Activated T-cell treated with anti-CD3 and anti-CD28 coated beads, Interleukin-2, amount 50 U/mL, for 4 hours (primary cell): ENCODE results near the gene PATJ. TPM values are rescaled to one million over a fixed set of nuclear protein-coding genes. Genes with fewer than 3 reads are reported as not detected.
"Not testable (repeated sequence)": the region's sequence is repeated elsewhere in the genome, so short reads cannot be mapped to it uniquely, and the experiment has no call there.

ENCODE experiments used
- ATAC-seq, 2 donors: fragments of 200-7000 bp; cut with Tn5 transposase; one replicate each; pipeline ENCODE4 v1.10.0; 2021
- DNase-seq: peaks from one replicate; pipeline ENCODE4 v3.0.0-alpha.2; 2020
- H3K27me3 Mint-ChIP-seq: one replicate; pipeline ENCODE4 v1.8.0; 2021; ENCODE audit warnings: low read depth, mixed read lengths
- H3K36me3 Mint-ChIP-seq: one replicate; pipeline ENCODE4 v1.8.0; 2022; ENCODE audit warnings: mixed read lengths; ENCODE audit not compliant: insufficient read depth
- H3K4me1 Mint-ChIP-seq: one replicate; pipeline ENCODE4 v1.8.0; 2021; ENCODE audit warnings: low read depth, mixed read lengths
- H3K4me3 Mint-ChIP-seq: one replicate; pipeline ENCODE4 v1.8.0; 2021; ENCODE audit warnings: mild to moderate bottlenecking, moderate library complexity, mixed read lengths
- H3K9me3 Mint-ChIP-seq: one replicate; pipeline ENCODE4 v1.8.0; 2021; ENCODE audit warnings: mixed read lengths
- total RNA-seq, 3 donors: library from RNA; stranded (reverse); gene quantifications; one replicate each; pipeline ENCODE4 v1.2.1, GENCODE V29; 2021

PATJ gene
- total RNA-seq, 3 donors from 2014 or later, result 3.4 to 4.1 (median 3.9) TPM

- H3K27me3 Mint-ChIP-seq, result no peaks in the 10 kb centered on the region
- H3K36me3 Mint-ChIP-seq, result peaks cover 33% of the 10 kb centered on the region
- H3K4me3 Mint-ChIP-seq, result no peak overlapping the region
- ATAC-seq (no peak), DNase-seq (no peak)
- H3K9me3 Mint-ChIP-seq, result no peaks in the 10 kb centered on the region
- no peaks in the 10 kb centered on the region for H3K4me1 Mint-ChIP-seq
Measured at GRCh38 chr1:61872206-61872605, 129.9 kb downstream of the PATJ start.

- H3K27me3 Mint-ChIP-seq, result no peaks in the 10 kb centered on the region
- no peak for ATAC-seq
Measured at GRCh38 chr1:61873581-61873980, 131.3 kb downstream of the PATJ start.

GRCh38 chr1:61873994-61874393, 131.7 kb downstream of the PATJ start:
- Mint-ChIP-seq H3K4me1 (no peaks in the 10 kb centered on the region), H3K4me3 (no peak overlapping the region), H3K9me3 (no peaks in the 10 kb centered on the region), H3K36me3 (peaks cover 35% of the 10 kb centered on the region), H3K27me3 (no peaks in the 10 kb centered on the region)
- no peak for ATAC-seq
- no peak for DNase-seq

More at GRCh38 chr1:61873581-61873980, 131.3 kb downstream of the PATJ start:
- no peak for DNase-seq
- H3K36me3 Mint-ChIP-seq, result peaks cover 37% of the 10 kb centered on the region
- no peak overlapping the region for H3K4me3 Mint-ChIP-seq
- no peaks in the 10 kb centered on the region for H3K4me1 Mint-ChIP-seq
- H3K9me3 Mint-ChIP-seq, result no peaks in the 10 kb centered on the region

GRCh38 chr1:61875198-61875597, 132.9 kb downstream of the PATJ start:
- no peak for ATAC-seq
- no peaks in the 10 kb centered on the region for H3K27me3 Mint-ChIP-seq
- DNase-seq, result no peak
- H3K36me3 Mint-ChIP-seq, result peaks cover 37% of the 10 kb centered on the region
- H3K4me1 Mint-ChIP-seq, result no peaks in the 10 kb centered on the region
- no peaks in the 10 kb centered on the region for H3K9me3 Mint-ChIP-seq
- no peak overlapping the region for H3K4me3 Mint-ChIP-seq

DNA sequence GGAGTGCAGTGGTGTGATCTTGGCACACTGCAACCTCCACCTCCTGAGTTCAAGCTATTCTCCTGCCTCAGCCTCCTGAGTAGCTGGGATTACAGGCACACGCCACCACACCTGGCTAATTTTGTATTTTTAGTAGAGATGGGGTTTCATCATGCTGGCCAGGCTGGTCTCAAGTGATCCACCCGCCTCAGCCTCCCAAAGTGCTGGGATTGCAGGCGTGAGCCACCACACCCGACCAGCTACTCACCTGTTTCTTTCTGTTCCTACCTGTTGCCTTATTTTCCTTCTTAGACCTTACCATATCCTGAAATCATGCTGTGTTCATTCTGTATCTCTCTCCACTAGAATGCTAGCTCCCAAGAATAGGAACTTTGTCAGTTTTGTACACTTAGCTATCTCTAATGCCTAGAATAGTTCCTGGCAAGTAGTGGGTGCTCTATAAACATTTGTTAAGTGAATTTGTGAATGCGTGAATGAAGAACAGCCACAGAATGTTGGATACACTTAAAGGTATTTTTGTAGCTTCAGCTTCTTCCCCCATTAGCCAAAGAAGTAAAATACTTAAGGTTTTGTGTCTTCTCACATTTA, 137.7 kb downstream of the PATJ start:
- not testable (repeated sequence) for H3K4me3 Mint-ChIP-seq, H3K4me1 Mint-ChIP-seq, H3K27me3 Mint-ChIP-seq, H3K9me3 Mint-ChIP-seq, DNase-seq, ATAC-seq
- H3K36me3 Mint-ChIP-seq, result peaks cover 43% of the 10 kb centered on the region

DNA sequence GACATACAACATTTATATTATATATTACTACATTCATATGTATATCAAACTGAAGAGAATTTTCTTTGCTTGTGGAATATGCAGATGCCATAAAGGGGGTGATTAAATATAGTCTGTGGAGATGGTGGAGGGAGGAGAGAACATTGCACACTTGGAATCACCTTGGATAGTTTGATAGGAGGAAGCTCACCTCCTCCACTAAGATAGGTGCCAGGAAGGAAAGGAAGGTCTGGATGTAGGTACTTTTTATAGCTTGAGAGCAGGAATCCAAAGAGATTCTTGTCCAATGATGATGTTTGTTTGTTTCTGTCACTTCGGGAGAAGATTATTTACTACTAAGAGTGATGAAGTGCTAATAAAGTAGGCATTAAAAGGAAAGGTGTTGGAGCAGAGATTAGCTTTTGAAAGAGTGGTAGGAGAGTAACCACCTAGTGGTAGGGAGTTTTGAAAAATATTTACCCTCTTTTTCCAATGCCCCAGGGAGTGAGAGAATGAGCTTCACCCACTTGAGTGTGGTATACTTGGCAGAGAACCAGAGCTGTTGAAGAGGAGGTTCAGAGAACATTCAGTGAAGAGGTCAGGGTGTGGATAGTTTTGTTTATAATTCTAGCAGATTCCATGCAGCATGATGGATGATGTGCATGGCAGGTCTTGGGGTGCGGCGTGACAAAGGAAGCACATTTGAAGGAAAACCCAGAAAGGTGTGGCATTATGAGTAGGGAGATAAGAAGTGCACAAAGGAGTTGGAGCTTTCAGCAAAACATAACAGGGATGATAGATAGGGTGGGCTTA, 145.0 kb downstream of the PATJ start:
- ATAC-seq (no peak), DNase-seq (no peak)
- Mint-ChIP-seq H3K9me3 (peaks cover 6% of the 10 kb centered on the region), H3K27me3 (no peaks in the 10 kb centered on the region), H3K4me3 (no peak overlapping the region), H3K36me3 (peaks cover 42% of the 10 kb centered on the region), H3K4me1 (no peaks in the 10 kb centered on the region)

GRCh38 chr1:61887931-61888564, 145.8 kb downstream of the PATJ start:
- Mint-ChIP-seq H3K4me3 (no peak overlapping the region), H3K9me3 (peaks cover 6% of the 10 kb centered on the region), H3K36me3 (peaks cover 40% of the 10 kb centered on the region), H3K4me1 (no peaks in the 10 kb centered on the region), H3K27me3 (no peaks in the 10 kb centered on the region)
- ATAC-seq (no peak), DNase-seq (no peak)

DNA sequence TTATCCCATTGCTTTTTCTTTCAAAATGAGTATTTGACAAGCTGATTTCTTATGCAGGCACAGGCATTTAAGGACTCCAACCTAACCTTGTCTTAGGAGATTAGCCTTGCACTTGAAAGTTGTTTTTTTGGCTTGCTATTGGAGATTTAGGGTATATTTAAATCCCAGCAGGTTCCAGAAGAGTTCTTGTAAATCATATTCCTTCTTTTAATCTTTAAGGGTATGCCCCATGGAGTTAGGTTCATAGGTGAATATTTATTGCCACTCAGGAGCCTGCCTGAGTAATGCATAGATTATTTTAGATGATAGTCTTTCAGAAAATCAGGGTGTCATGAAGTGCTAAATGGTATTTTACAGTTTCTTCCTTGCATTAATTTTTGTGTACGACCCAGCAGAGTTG, 146.5 kb downstream of the PATJ start:
- Mint-ChIP-seq H3K4me3 (no peak overlapping the region), H3K9me3 (peaks cover 6% of the 10 kb centered on the region), H3K27me3 (no peaks in the 10 kb centered on the region), H3K4me1 (no peaks in the 10 kb centered on the region), H3K36me3 (peaks cover 43% of the 10 kb centered on the region)
- DNase-seq (no peak), ATAC-seq (no peak)

GRCh38 chr1:61890435-61890834, 148.2 kb downstream of the PATJ start:
- DNase-seq, ATAC-seq, H3K9me3 Mint-ChIP-seq, H3K4me1 Mint-ChIP-seq, H3K27me3 Mint-ChIP-seq, H3K4me3 Mint-ChIP-seq: not testable (repeated sequence)
- peaks cover 47% of the 10 kb centered on the region for H3K36me3 Mint-ChIP-seq

GRCh38 chr1:61892977-61893376, 150.7 kb downstream of the PATJ start:
- Mint-ChIP-seq H3K36me3 (peaks cover 34% of the 10 kb centered on the region), H3K27me3 (no peaks in the 10 kb centered on the region), H3K4me3 (no peak overlapping the region), H3K9me3 (peaks cover 4% of the 10 kb centered on the region), H3K4me1 (no peaks in the 10 kb centered on the region)
- ATAC-seq, result no peak
- DNase-seq, result no peak

DNA sequence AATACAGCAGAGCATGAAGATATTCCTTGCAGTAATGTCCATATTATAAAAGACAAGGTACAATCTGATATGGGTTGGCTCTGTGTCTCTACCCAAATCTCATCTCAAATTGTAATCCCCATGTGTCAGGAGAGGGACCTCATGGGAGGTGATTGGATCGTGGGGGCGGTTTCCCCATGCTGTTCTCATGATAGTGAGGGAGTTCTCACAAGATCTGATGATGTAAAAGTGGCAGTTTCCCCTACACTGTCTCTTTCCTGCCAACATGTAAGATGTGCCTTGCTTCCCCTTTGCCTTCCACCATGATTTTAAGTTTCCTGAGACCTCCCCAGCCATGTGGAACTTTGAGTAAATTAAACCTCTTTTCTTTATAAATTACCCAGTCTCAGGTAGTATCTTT, 152.0 kb downstream of the PATJ start:
- not testable (repeated sequence) for H3K27me3 Mint-ChIP-seq, H3K9me3 Mint-ChIP-seq, H3K4me3 Mint-ChIP-seq, DNase-seq, ATAC-seq, H3K4me1 Mint-ChIP-seq
- peaks cover 36% of the 10 kb centered on the region for H3K36me3 Mint-ChIP-seq

DNA sequence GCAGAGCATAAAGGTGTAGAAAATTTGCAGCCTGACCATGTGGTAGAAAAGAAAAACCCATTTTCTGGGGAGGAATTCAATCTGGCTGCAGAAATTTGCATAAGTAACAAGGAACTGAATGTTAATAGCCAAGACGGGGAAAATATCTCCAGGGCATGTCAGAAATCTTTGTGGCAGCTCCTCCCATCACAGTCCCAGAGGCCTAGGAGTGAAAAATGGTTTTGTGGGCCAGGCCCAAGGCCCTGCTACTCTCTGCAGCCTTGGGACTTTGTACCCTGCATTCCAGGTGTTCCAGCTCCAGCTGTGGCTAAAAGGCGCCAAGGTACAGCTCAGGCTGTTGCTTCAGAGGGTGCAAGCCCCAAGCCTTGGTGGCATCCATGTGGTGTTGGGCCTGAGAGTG, 152.9 kb downstream of the PATJ start:
- Mint-ChIP-seq H3K36me3 (peaks cover 38% of the 10 kb centered on the region), H3K4me1 (no peaks in the 10 kb centered on the region), H3K9me3 (peaks cover 4% of the 10 kb centered on the region), H3K4me3 (no peak overlapping the region), H3K27me3 (no peaks in the 10 kb centered on the region)
- DNase-seq (no peak), ATAC-seq (no peak)

DNA sequence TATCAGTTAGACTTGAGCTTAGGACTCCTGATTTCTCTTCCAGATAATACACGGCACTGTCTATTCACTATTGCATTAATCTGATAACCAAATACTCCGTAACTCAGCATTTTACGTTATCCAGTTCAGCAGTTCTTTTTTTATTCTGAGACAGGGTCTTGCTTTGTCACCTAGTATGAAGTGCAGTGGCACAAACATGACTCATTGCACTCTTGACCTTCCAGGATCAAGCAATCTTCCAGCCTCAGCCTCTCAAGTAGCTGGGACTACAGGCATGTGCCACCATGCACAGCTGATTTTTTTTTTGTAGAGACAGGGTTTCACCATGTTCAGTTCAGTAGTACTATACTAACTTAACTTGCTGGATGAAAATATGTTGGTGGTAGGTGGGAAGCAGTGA, 156.4 kb downstream of the PATJ start:
- peaks cover 39% of the 10 kb centered on the region for H3K36me3 Mint-ChIP-seq
- H3K9me3 Mint-ChIP-seq, result peaks cover 4% of the 10 kb centered on the region
- DNase-seq, result no peak
- H3K4me3 Mint-ChIP-seq, result no peak overlapping the region
- no peak for ATAC-seq
- no peaks in the 10 kb centered on the region for H3K4me1 Mint-ChIP-seq
- H3K27me3 Mint-ChIP-seq, result no peaks in the 10 kb centered on the region

- Mint-ChIP-seq H3K27me3 (no peaks in the 10 kb centered on the region), H3K9me3 (no peaks in the 10 kb centered on the region), H3K36me3 (peaks cover 38% of the 10 kb centered on the region), H3K4me3 (no peak overlapping the region), H3K4me1 (no peaks in the 10 kb centered on the region)
- DNase-seq (no peak), ATAC-seq (no peak)
Measured at GRCh38 chr1:61904354-61904753, 162.1 kb downstream of the PATJ start.

- DNase-seq, result no peak
- Mint-ChIP-seq H3K4me3 (no peak overlapping the region), H3K9me3 (no peaks in the 10 kb centered on the region), H3K27me3 (no peaks in the 10 kb centered on the region), H3K4me1 (no peaks in the 10 kb centered on the region), H3K36me3 (peaks cover 31% of the 10 kb centered on the region)
- no peak for ATAC-seq
Measured at GRCh38 chr1:61907102-61907501, 164.8 kb downstream of the PATJ start.
